Measurements from ENCODE around the gene CDK2AP2. TPM values are rescaled to one million over a fixed set of nuclear protein-coding genes. Genes with fewer than 3 reads are reported as not detected.

The CDK2AP2 gene
- total RNA-seq, 4 donors from 2014 or later = 32.0 to 55.2 (median 38.1) TPM

DNA sequence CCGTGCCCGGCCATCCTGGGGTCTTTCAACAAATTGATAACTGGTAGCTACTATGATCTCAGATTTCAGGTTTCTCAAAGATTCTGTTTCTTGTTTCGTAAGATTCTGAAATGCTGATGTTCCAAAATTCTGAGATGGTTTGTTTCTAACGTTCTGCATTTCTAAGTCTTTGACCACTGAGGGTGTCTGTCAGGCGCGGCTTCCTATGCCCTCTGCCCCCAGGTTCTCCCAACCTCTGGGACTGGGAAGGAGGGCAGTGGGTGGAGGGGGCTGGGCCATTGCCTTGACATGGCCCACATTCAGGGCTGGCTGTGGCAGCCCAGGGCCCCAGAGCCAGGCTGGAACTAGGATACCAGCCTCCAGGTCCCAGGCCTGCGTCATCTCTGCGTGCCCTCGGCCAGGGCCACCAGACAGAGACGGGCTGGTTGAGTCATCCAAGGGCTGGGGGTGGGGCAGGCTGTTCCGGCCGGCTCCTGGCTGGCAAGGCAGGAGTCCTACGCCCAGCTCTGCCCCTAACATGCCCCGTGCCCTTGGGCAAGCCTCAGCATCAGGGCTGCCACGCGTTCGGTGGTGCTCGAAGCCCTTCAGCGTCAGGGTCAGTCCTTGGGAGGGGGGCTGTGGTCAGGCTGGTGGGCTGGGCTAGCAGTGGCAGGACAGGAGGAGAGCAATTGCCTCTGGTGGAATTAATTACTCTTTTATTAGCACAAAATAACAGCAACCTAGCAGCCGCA lies 44.1 kb downstream of the CDK2AP2 start:
- Histone ChIP-seq H3K36me3 (peaks cover 0 to 21% (median 0%) of the 10 kb centered on the region in 3 donors), H3K4me3 (peak overlapping the region in 3 of 4 donors; percentile 47 to 75 (median 50)), H3K9me3 (no peaks in the 10 kb centered on the region), H3K27ac (peak overlapping the region; percentile 93 to 98 (median 96)), H3K4me1 (peaks cover 33 to 68% (median 38%) of the 10 kb centered on the region in 3 donors), H3K27me3 (no peaks in the 10 kb centered on the region)
- TF ChIP-seq, protein P1, sequence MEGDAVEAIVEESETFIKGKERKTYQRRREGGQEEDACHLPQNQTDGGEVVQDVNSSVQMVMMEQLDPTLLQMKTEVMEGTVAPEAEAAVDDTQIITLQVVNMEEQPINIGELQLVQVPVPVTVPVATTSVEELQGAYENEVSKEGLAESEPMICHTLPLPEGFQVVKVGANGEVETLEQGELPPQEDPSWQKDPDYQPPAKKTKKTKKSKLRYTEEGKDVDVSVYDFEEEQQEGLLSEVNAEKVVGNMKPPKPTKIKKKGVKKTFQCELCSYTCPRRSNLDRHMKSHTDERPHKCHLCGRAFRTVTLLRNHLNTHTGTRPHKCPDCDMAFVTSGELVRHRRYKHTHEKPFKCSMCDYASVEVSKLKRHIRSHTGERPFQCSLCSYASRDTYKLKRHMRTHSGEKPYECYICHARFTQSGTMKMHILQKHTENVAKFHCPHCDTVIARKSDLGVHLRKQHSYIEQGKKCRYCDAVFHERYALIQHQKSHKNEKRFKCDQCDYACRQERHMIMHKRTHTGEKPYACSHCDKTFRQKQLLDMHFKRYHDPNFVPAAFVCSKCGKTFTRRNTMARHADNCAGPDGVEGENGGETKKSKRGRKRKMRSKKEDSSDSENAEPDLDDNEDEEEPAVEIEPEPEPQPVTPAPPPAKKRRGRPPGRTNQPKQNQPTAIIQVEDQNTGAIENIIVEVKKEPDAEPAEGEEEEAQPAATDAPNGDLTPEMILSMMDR (IDR thresholded peaks at IDR 0.05) = no peak
- TF ChIP-seq POLR2A (IDR thresholded peaks at IDR 0.05) = peak in 2 of 4 donors; percentile 17 to 26
- intact Hi-C loops (cut with DNase I) = no loop called here
- 63 to 73% methylated on average over 6 to 9 of the region's 20 CpGs for WGBS, 2 donors
- DNase-seq = no peak

DNA sequence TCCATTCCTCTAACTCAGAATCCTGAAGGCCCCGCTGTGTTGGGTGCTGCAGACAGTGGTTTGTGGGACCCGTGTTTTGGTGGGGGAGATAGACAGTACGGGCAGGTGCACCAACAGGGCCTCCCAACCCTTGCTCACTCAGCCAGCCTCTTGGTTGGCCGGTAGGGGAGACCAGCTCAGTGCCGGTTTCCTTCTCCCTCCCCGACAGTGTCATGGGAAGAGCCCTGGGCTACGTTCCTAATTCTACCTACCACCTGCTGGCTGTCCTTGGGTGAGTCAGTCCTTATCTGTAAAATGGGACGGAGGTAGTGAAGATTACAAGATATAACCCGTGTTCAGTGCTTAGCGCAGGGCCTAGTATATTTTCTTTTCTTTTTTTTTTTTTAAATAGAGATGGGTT lies 44.8 kb downstream of the CDK2AP2 start:
- Histone ChIP-seq H3K4me1 (peaks cover 27 to 65% (median 37%) of the 10 kb centered on the region in 3 donors), H3K27me3 (no peaks in the 10 kb centered on the region), H3K27ac (peak overlapping the region in 3 of 4 donors; percentile 39 to 96 (median 96)), H3K4me3 (no peak overlapping the region), H3K36me3 (peaks cover 0 to 21% (median 0%) of the 10 kb centered on the region in 3 donors), H3K9me3 (no peaks in the 10 kb centered on the region)
- WGBS, 2 donors = 73 to 84% methylated on average over 6 to 9 of the region's 10 CpGs
- no peak for DNase-seq
- intact Hi-C loops (cut with DNase I) = no loop called here
- no peak for TF ChIP-seq POLR2A (IDR thresholded peaks at IDR 0.05)

DNA sequence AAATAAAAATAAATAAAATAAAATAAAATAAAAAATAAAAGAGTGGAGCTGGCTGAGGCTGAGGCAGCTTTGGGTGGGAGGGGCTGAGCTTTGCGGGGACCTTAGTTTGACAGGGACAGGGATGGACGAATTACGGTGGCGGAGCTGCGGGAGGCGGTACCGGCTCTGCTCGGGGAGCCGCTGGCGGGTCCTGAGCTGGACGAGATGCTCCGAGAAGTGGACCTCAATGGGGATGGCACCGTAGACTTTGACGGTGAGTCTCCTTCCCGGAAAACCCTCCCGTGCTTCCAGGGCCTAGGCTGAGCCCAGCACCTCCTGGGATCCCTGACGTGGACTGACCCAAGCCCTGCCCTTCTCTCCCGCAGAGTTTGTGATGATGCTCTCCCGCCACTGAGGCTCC lies 49.7 kb downstream of the CDK2AP2 start:
- Histone ChIP-seq H3K4me3 (no peak overlapping the region), H3K27me3 (no peaks in the 10 kb centered on the region), H3K4me1 (peaks cover 0 to 16% (median 0%) of the 10 kb centered on the region in 3 donors), H3K36me3 (no peaks in the 10 kb centered on the region), H3K9me3 (no peaks in the 10 kb centered on the region), H3K27ac (no peak overlapping the region)
- intact Hi-C loops (cut with DNase I) = no loop called here
- no peak for TF ChIP-seq POLR2A (IDR thresholded peaks at IDR 0.05)
- TF ChIP-seq, protein P1 (IDR thresholded peaks at IDR 0.05) = no peak
- 87 to 96% methylated on average over 11 to 15 of the region's 19 CpGs for WGBS, 2 donors
- DNase-seq = no peak

DNA sequence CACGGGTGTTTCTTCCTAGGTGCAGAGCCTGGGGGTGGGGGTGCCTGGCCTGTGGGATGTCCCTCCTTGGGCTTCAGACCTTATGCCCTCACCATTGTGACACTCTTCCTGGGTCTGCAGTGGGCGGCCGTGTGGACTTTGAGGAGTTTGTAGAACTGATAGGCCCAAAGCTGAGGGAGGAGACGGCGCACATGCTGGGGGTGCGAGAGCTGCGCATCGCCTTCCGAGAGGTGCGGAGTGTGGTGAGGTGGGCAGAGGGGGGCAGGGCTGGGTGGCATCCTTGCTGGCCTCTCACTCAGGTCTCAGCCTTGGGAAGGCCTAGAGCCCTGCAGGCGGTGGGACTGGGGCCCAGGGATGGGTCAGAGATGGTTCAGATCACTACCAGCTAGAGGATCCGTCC lies 50.5 kb downstream of the CDK2AP2 start:
- DNase-seq = no peak
- peaks cover 0 to 22% (median 0%) of the 10 kb centered on the region in 3 donors for H3K4me1 ChIP-seq
- no peak overlapping the region for H3K4me3 ChIP-seq
- H3K9me3 ChIP-seq = no peaks in the 10 kb centered on the region
- 95% methylated on average over 8 of the region's 12 CpGs; no CpG with 5 or more reads in 1 of the 2 donors for WGBS, 2 donors
- no peaks in the 10 kb centered on the region for H3K27me3 ChIP-seq
- no peaks in the 10 kb centered on the region for H3K36me3 ChIP-seq
- intact Hi-C loops (cut with DNase I) = no loop called here
- no peak overlapping the region for H3K27ac ChIP-seq
- TF ChIP-seq POLR2A (IDR thresholded peaks at IDR 0.05) = no peak
- TF ChIP-seq, protein P1 (IDR thresholded peaks at IDR 0.05) = no peak

Small RNAs within 50 kb of the gene (small RNA-seq; reads per million reads assigned to genes)
- gene MIR6752 = 0 to 0.60 (median 0.08) reads per million in 4 donors

Other genes starting within 250 kb of the CDK2AP2 start
- 10 to 100 TPM; 54.1 to 93.2 (median 68.5) TPM for gene GRK2, start 241.7 kb downstream of the CDK2AP2 start, total RNA-seq
- gene ANKRD13D, start 218.9 kb downstream of the CDK2AP2 start, total RNA-seq = 10 to 100 TPM; 27.4 to 50.6 (median 41.6) TPM
- 10 to 100 TPM; 51.4 to 78.4 (median 64.8) TPM for gene SSH3, start 204.6 kb downstream of the CDK2AP2 start, total RNA-seq
- gene POLD4, start 154.6 kb downstream of the CDK2AP2 start, total RNA-seq = 100 to 1,000 TPM in 1 of 4 donors, 10 to 100 TPM in 3; 62.6 to 113 (median 74.7) TPM
- gene CLCF1, start 134.6 kb downstream of the CDK2AP2 start, total RNA-seq = 1 to 10 TPM; 2.3 to 6.8 (median 2.7) TPM
- 10 to 100 TPM; 10.6 to 18.3 (median 12.7) TPM for gene RAD9A, start 116.2 kb downstream of the CDK2AP2 start, total RNA-seq
- 100 to 1,000 TPM; 146 to 202 (median 185) TPM for gene PPP1CA, start 106.3 kb downstream of the CDK2AP2 start, total RNA-seq
- 1 to 10 TPM; 1.7 to 7.2 (median 3.5) TPM for gene TBC1D10C, start 104.1 kb downstream of the CDK2AP2 start, total RNA-seq
- under 1 TPM; 0.09 to 0.76 (median 0.25) TPM for gene CARNS1, start 92.5 kb downstream of the CDK2AP2 start, total RNA-seq
- gene RPS6KB2, start 79.7 kb downstream of the CDK2AP2 start, total RNA-seq = 100 to 1,000 TPM in 3 of 4 donors, 10 to 100 TPM in 1; 67.5 to 121 (median 113) TPM
- 10 to 100 TPM in 1 of 4 donors, 1 to 10 TPM in 3; 5.9 to 14.1 (median 6.8) TPM for gene PTPRCAP, start 70.5 kb downstream of the CDK2AP2 start, total RNA-seq
- 100 to 1,000 TPM in 1 of 4 donors, 10 to 100 TPM in 3; 52.2 to 122 (median 57.6) TPM for gene CORO1B, start 64.7 kb downstream of the CDK2AP2 start, total RNA-seq
- not detected for gene GPR152, start 55.4 kb downstream of the CDK2AP2 start, total RNA-seq
- gene CABP4, start 52.8 kb downstream of the CDK2AP2 start, total RNA-seq = under 1 TPM in 1 of 4 donors, not detected in 3; 0.38 TPM
- 100 to 1,000 TPM; 109 to 205 (median 145) TPM for gene TMEM134, start 38.9 kb downstream of the CDK2AP2 start, total RNA-seq
- 10 to 100 TPM; 16.8 to 63.3 (median 28.3) TPM for gene AIP, start 25.1 kb downstream of the CDK2AP2 start, total RNA-seq
- 10 to 100 TPM; 24.5 to 35.9 (median 28.7) TPM for gene PITPNM1, start 2.8 kb downstream of the CDK2AP2 start, total RNA-seq
- not detected for gene CABP2, start 15.3 kb upstream of the CDK2AP2 start, total RNA-seq
- 1,000 to 10,000 TPM; 2,883 to 4,990 (median 3,239) TPM for gene GSTP1, start 75.7 kb upstream of the CDK2AP2 start, total RNA-seq
- 100 to 1,000 TPM; 206 to 260 (median 254) TPM for gene NDUFV1, start 98.8 kb upstream of the CDK2AP2 start, total RNA-seq
- gene NUDT8, start 121.8 kb upstream of the CDK2AP2 start, total RNA-seq = 10 to 100 TPM; 37.5 to 68.0 (median 47.0) TPM
- not detected for gene TBX10, start 131.6 kb upstream of the CDK2AP2 start, total RNA-seq
- under 1 TPM in 1 of 4 donors, not detected in 3; 0.44 TPM for gene ACY3, start 142.6 kb upstream of the CDK2AP2 start, total RNA-seq
- gene ALDH3B2, start 166.5 kb upstream of the CDK2AP2 start, total RNA-seq = 100 to 1,000 TPM in 3 of 4 donors, 10 to 100 TPM in 1; 62.6 to 181 (median 120) TPM

All from esophagus squamous epithelium (tissue), 5 donors.